ENCODE measurements around the gene AFG1L.
"Not testable (repeated sequence)": the region's sequence is repeated elsewhere in the genome, so short reads cannot be mapped to it uniquely, and the experiment has no call there.

Gene AFG1L

GRCh38 chr6:108350528-108350927, 55.7 kb downstream of the AFG1L start:
- DNase-seq (ENCODE audit: low read depth in 2 of 2): no peak

- DNase-seq (ENCODE audit: low read depth in 2 of 2): no peak
Measured at GRCh38 chr6:108353853-108354252, 59.0 kb downstream of the AFG1L start.

- no peak for DNase-seq (ENCODE audit: low read depth in 2 of 2)
Measured at GRCh38 chr6:108355120-108355519, 60.3 kb downstream of the AFG1L start.

- no peak for DNase-seq (ENCODE audit: low read depth in 2 of 2)
Measured at GRCh38 chr6:108355890-108356289, 61.0 kb downstream of the AFG1L start.

- no peak for DNase-seq (ENCODE audit: low read depth in 2 of 2)
Measured at GRCh38 chr6:108359901-108360882, 65.3 kb downstream of the AFG1L start.

GRCh38 chr6:108360919-108361311, 66.1 kb downstream of the AFG1L start:
- no peak for DNase-seq (ENCODE audit: low read depth in 2 of 2)

GRCh38 chr6:108361312-108361932, 66.6 kb downstream of the AFG1L start:
- no peak for DNase-seq (ENCODE audit: low read depth in 2 of 2)

GRCh38 chr6:108362455-108362854, 67.6 kb downstream of the AFG1L start:
- DNase-seq (ENCODE audit: low read depth in 2 of 2): no peak

- no peak for DNase-seq (ENCODE audit: low read depth in 2 of 2)
Measured at GRCh38 chr6:108363113-108363512, 68.3 kb downstream of the AFG1L start.

- no peak for DNase-seq (ENCODE audit: low read depth in 2 of 2)
Measured at GRCh38 chr6:108363889-108364313, 69.0 kb downstream of the AFG1L start.

GRCh38 chr6:108364470-108364869, 69.6 kb downstream of the AFG1L start:
- DNase-seq (ENCODE audit: low read depth in 2 of 2): no peak

- no peak for DNase-seq (ENCODE audit: low read depth in 2 of 2)
Measured at GRCh38 chr6:108365478-108365877, 70.6 kb downstream of the AFG1L start.

- no peak for DNase-seq (ENCODE audit: low read depth in 2 of 2)
Measured at GRCh38 chr6:108366236-108366635, 71.4 kb downstream of the AFG1L start.

- DNase-seq (ENCODE audit: low read depth in 2 of 2): no peak
Measured at GRCh38 chr6:108368431-108369030, 73.7 kb downstream of the AFG1L start.

- DNase-seq (ENCODE audit: low read depth in 2 of 2): no peak
Measured at GRCh38 chr6:108380876-108381275, 86.0 kb downstream of the AFG1L start.

GRCh38 chr6:108383981-108384380, 89.1 kb downstream of the AFG1L start:
- no peak for DNase-seq (ENCODE audit: low read depth in 2 of 2)

GRCh38 chr6:108389190-108389589, 94.3 kb downstream of the AFG1L start:
- DNase-seq (ENCODE audit: low read depth in 2 of 2): not testable (repeated sequence)

GRCh38 chr6:108395297-108395696, 100.4 kb downstream of the AFG1L start:
- no peak for DNase-seq (ENCODE audit: low read depth in 2 of 2)

GRCh38 chr6:108403236-108403635, 108.4 kb downstream of the AFG1L start:
- peak; percentile 4 to 12 for DNase-seq (ENCODE audit: low read depth in 2 of 2)

GRCh38 chr6:108406943-108407342, 112.1 kb downstream of the AFG1L start:
- no peak for DNase-seq (ENCODE audit: low read depth in 2 of 2)

GRCh38 chr6:108407904-108408827, 113.3 kb downstream of the AFG1L start:
- peak; percentile 7 to 9 for DNase-seq (ENCODE audit: low read depth in 2 of 2)
